NCI-H146 (cell line): ENCODE measurements around the gene IRF2BPL.

Experiments used
- DNase-seq: peaks from one replicate; lab custom pipeline; 2025; lab: John Stamatoyannopoulos, UW

The IRF2BPL gene

GRCh38 chr14:76985540-76986230 is 42.8 kb downstream of the IRF2BPL start:
- no peak for DNase-seq

- no peak for DNase-seq
These were observed 43.6 kb downstream of the IRF2BPL start for GRCh38 chr14:76984787-76985375.

GRCh38 chr14:76984297-76984696 is 44.2 kb downstream of the IRF2BPL start:
- DNase-seq = no peak

GRCh38 chr14:76981670-76982069 is 46.8 kb downstream of the IRF2BPL start:
- no peak for DNase-seq

GRCh38 chr14:76977793-76978720 is 50.5 kb downstream of the IRF2BPL start:
- no peak for DNase-seq

GRCh38 chr14:76976240-76977005 is 52.1 kb downstream of the IRF2BPL start:
- DNase-seq = no peak

- DNase-seq = no peak
These were observed 52.7 kb downstream of the IRF2BPL start for GRCh38 chr14:76975812-76976211.

GRCh38 chr14:76975051-76975450 is 53.5 kb downstream of the IRF2BPL start:
- DNase-seq = no peak
